Body of pancreas (tissue), 4 donors: ENCODE results near the gene UBN2.

Experiments used
- POLR2A ChIP-seq, 3 donors: fragments of 450-650 bp; IDR thresholded peaks; one replicate each; pipeline ENCODE4 v1.6.1; 2016; ENCODE audit warnings: antibody characterized with exemption in 3 of 3, mild to moderate bottlenecking in 2 of 3
- TF ChIP-seq, protein P1 (sequence below), 7 experiments: fragments of 450-650 bp in 4 of 7; fragments of 200-600 bp in 3 of 7; sonication (generic) in 3 of 7; IDR thresholded peaks; one replicate each; pipeline ENCODE4 v1.5.1; 2016 to 2019; ENCODE audit warnings: antibody characterized with exemption in 7 of 7

DNA sequence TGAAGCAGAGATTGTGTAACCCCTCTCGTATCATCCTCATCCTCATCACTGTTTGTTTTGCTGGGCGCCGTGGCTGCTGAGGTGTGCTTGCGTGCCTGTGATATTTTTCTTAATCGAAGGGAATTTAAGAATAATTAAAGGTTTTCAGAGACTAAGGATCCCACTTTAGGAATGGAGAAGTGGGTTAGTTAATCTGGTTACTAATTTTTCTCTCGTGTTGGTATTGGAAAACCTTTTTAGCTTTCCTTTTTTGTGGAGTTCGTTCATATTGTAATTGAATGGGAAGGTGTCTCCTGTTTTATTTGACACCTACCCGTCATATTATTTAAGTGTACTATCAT is 1.3 kb downstream of the UBN2 start:
- TF ChIP-seq, protein P1, sequence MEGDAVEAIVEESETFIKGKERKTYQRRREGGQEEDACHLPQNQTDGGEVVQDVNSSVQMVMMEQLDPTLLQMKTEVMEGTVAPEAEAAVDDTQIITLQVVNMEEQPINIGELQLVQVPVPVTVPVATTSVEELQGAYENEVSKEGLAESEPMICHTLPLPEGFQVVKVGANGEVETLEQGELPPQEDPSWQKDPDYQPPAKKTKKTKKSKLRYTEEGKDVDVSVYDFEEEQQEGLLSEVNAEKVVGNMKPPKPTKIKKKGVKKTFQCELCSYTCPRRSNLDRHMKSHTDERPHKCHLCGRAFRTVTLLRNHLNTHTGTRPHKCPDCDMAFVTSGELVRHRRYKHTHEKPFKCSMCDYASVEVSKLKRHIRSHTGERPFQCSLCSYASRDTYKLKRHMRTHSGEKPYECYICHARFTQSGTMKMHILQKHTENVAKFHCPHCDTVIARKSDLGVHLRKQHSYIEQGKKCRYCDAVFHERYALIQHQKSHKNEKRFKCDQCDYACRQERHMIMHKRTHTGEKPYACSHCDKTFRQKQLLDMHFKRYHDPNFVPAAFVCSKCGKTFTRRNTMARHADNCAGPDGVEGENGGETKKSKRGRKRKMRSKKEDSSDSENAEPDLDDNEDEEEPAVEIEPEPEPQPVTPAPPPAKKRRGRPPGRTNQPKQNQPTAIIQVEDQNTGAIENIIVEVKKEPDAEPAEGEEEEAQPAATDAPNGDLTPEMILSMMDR (IDR thresholded peaks at IDR 0.05), result no peak
- TF ChIP-seq POLR2A (IDR thresholded peaks at IDR 0.05), result no peak
